PC-3 (cell line): ENCODE measurements around the gene TRRAP.

Source experiments
- EZH2 ChIP-seq: fragments of 300-600 bp; sonication (generic); IDR thresholded peaks from one replicate; pipeline ENCODE4 v1.6.1; 2017; ENCODE audit warnings: antibody characterized with exemption, mild to moderate bottlenecking, low read length; ENCODE audit not compliant: unreplicated experiment
- TF ChIP-seq, protein P1 (sequence below): fragments of 300-600 bp; sonication (generic); conservative IDR thresholded peaks from 2 replicates; pipeline ENCODE4 v1.5.1; 2017; ENCODE audit warnings: antibody characterized with exemption, low read depth, mild to moderate bottlenecking, low read length

DNA sequence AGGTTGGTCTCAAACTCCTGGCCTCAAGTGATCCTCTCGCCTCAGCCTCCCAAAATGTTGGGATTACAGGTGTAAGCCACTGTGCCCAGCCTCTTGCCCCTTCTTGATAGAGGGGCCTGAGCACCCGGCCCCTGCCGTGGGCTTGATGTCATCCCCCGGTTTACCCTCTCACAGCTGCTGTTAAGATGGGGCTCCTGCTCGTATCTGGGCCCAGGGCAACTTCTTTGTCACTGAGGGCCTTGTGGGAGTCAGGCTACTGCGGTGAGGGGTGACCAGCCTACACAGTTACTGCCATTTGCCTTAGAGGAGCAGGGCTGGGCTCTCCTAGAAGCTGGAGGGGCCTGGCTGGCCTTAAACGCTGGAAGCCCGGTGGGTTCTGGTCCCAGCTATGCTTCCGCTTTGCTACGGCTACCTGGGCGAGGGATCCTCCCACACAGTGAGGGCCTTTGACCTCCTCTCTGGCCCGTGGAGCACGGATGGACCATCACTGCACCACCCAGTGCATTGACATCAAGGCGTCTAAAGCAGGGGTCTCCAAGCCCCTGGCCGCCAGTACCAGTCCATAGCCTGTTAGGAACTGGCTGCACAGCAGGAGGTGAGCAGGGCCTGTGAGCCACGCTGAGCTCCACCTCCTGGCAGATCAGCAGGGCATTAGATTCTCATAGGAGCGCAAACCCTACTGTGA is 7.4 kb upstream of the TRRAP start:
- TF ChIP-seq, protein P1, sequence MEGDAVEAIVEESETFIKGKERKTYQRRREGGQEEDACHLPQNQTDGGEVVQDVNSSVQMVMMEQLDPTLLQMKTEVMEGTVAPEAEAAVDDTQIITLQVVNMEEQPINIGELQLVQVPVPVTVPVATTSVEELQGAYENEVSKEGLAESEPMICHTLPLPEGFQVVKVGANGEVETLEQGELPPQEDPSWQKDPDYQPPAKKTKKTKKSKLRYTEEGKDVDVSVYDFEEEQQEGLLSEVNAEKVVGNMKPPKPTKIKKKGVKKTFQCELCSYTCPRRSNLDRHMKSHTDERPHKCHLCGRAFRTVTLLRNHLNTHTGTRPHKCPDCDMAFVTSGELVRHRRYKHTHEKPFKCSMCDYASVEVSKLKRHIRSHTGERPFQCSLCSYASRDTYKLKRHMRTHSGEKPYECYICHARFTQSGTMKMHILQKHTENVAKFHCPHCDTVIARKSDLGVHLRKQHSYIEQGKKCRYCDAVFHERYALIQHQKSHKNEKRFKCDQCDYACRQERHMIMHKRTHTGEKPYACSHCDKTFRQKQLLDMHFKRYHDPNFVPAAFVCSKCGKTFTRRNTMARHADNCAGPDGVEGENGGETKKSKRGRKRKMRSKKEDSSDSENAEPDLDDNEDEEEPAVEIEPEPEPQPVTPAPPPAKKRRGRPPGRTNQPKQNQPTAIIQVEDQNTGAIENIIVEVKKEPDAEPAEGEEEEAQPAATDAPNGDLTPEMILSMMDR, result no peak
- TF ChIP-seq EZH2, result no peak
